ENCODE results near the gene DGKI. TPM values are rescaled to one million over a fixed set of nuclear protein-coding genes. Genes with fewer than 3 reads are reported as not detected.

Gene DGKI
- total and polyA plus RNA-seq, 9 of the 15 experiments (the other 6 are each of a cell fraction or from before 2014, with no cell fraction given): 0.11 to 0.54 (median 0.15) TPM; not detected in 5

DNA sequence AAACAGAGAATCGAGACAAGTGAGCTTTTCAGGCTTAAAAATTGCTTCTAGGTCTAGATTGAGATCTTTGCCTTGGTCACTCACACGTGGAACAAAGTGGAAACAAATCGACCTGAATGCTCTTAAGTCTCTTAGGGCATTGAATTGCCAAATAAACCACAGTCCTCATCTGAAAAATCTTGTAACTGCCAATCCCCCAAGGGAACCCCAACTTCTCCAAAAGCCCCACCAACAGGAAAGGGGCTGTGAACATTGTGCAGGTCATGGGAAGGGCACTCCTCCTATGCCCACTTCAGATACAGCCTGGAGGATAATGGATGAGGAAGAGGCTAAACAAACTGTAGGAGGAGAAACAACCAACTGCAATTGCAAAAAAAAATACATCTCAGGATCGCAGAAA lies 91.3 kb downstream of the DGKI start (continued):
- TF ChIP-seq TOE1 (IDR thresholded peaks at IDR 0.05; ENCODE audit: borderline replicate concordance) (no peak), TOE1 (CRISPR knock-in tag; IDR thresholded peaks at IDR 0.05; ENCODE audit: borderline replicate concordance, low read depth) (no peak), KAT8 (IDR thresholded peaks at IDR 0.05; ENCODE audit: low read depth) (no peak), RFX7 (CRISPR knock-in tag; IDR thresholded peaks at IDR 0.05) (no peak)
- TF ChIP-seq, protein P1, sequence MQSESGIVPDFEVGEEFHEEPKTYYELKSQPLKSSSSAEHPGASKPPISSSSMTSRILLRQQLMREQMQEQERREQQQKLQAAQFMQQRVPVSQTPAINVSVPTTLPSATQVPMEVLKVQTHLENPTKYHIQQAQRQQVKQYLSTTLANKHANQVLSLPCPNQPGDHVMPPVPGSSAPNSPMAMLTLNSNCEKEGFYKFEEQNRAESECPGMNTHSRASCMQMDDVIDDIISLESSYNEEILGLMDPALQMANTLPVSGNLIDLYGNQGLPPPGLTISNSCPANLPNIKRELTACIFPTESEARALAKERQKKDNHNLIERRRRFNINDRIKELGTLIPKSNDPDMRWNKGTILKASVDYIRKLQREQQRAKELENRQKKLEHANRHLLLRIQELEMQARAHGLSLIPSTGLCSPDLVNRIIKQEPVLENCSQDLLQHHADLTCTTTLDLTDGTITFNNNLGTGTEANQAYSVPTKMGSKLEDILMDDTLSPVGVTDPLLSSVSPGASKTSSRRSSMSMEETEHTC (IDR thresholded peaks at IDR 0.05): no peak
- TF ChIP-seq, protein P2, sequence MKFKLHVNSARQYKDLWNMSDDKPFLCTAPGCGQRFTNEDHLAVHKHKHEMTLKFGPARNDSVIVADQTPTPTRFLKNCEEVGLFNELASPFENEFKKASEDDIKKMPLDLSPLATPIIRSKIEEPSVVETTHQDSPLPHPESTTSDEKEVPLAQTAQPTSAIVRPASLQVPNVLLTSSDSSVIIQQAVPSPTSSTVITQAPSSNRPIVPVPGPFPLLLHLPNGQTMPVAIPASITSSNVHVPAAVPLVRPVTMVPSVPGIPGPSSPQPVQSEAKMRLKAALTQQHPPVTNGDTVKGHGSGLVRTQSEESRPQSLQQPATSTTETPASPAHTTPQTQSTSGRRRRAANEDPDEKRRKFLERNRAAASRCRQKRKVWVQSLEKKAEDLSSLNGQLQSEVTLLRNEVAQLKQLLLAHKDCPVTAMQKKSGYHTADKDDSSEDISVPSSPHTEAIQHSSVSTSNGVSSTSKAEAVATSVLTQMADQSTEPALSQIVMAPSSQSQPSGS (CRISPR knock-in tag; IDR thresholded peaks at IDR 0.05): no peak

DNA sequence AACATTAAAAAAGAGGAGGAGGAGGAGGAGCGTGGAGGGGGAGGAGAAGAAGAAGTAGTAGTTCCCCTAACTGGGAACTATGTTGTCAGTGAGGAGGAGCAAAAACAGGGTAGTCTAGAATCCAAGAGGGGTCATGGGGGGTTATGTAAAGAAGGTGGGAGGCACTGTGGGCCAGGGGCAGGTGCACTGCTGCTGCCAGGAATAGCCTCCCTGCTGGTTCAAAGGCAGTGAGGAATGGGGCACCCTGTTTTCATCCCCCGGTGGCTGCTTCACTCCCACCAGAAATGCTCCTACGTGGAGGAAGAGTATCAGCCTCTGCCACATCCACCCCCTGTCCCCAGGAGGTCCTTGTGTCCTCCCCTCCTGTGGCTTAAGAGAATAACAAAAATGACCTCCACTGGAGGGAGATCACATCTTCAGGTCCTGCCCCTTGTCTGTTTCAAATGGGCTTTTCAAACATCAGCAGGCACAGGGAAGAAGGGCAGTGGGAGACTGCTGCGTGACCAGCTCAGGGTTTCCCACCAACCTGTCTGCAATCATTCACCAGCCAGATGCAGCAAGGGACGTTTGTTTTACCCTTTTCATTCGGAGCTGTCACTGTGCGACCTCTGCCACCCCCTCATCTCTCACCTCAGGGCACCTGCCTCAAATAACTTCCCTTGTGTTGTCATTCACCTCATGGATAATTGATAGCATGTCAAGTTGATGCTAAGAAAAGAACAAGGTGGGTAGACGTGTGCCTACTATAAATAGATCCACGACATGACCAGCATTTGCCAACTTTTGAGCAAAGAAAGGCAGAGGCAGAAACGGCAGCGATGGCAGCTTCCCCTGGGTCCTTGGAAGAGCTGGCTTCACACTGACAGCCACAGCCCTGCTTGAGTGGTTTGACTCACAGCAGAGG lies 92.6 kb downstream of the DGKI start:
- TF ChIP-seq FOXJ2 (tag; IDR thresholded peaks at IDR 0.05) (no peak), XRCC3 (IDR thresholded peaks at IDR 0.05) (no peak), ZZZ3 (IDR thresholded peaks at IDR 0.05) (no peak), ARNT (IDR thresholded peaks at IDR 0.05) (no peak), ZNF561 (CRISPR knock-in tag; conservative IDR thresholded peaks at IDR 0.05) (no peak), ZNF174 (CRISPR knock-in tag; IDR thresholded peaks at IDR 0.05) (no peak)
- TF ChIP-seq, protein P3, sequence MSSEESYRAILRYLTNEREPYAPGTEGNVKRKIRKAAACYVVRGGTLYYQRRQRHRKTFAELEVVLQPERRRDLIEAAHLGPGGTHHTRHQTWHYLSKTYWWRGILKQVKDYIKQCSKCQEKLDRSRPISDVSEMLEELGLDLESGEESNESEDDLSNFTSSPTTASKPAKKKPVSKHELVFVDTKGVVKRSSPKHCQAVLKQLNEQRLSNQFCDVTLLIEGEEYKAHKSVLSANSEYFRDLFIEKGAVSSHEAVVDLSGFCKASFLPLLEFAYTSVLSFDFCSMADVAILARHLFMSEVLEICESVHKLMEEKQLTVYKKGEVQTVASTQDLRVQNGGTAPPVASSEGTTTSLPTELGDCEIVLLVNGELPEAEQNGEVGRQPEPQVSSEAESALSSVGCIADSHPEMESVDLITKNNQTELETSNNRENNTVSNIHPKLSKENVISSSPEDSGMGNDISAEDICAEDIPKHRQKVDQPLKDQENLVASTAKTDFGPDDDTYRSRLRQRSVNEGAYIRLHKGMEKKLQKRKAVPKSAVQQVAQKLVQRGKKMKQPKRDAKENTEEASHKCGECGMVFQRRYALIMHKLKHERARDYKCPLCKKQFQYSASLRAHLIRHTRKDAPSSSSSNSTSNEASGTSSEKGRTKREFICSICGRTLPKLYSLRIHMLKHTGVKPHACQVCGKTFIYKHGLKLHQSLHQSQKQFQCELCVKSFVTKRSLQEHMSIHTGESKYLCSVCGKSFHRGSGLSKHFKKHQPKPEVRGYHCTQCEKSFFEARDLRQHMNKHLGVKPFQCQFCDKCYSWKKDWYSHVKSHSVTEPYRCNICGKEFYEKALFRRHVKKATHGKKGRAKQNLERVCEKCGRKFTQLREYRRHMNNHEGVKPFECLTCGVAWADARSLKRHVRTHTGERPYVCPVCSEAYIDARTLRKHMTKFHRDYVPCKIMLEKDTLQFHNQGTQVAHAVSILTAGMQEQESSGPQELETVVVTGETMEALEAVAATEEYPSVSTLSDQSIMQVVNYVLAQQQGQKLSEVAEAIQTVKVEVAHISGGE (CRISPR knock-in tag; IDR thresholded peaks at IDR 0.05): no peak
- POLR2A ChIA-PET: interaction anchor here (0.9 kb wide), 1 partner anchor 14 kb away, joined by 3 read pairs; no protein-coding TSS in a partner anchor
- no peaks in the 10 kb centered on the region for H3K79me2 ChIP-seq (ENCODE audit: control insufficient read depth, insufficient read depth, low read length)
- H3K27me3 ChIP-seq (ENCODE audit: control insufficient read depth in 2 of 2, insufficient read depth in 2 of 2, low read length in 2 of 2): peaks cover 3 to 16% of the 10 kb centered on the region in 2 experiments; a peak in 3 of 5 replicates
- H3K4me1 ChIP-seq (replicated peaks in 1 of 2; ENCODE audit: control insufficient read depth in 2 of 2, insufficient read depth in 2 of 2, low read length in 2 of 2): no peaks in the 10 kb centered on the region
- no peak overlapping the region for H3K27ac ChIP-seq (ENCODE audit: extremely low read depth, low read depth, low read length)
- CTCF ChIA-PET (ENCODE audit: low intra/inter-chr PET ratio): no interaction called here
- in situ Hi-C loops (cut with MboI): no loop called here
- intact Hi-C loops (cut with micrococcal nuclease): no loop called here
- H3K9me3 ChIP-seq (replicated peaks; ENCODE audit: control insufficient read depth, insufficient read depth, low read depth, low read length): no peaks in the 10 kb centered on the region
- FAIRE-seq (no peak), DNase-seq (ENCODE audit: extremely low read depth in 1 of 4, low spot score in 3 of 4) (no peak), ATAC-seq (no peak)
- H3K4me3 ChIP-seq: no peak overlapping the region
- 0% methylated on average over 11 of the region's 11 CpGs for WGBS (ENCODE audit: insufficient coverage, low coverage, missing lambda C conversion rate)
- no peak overlapping the region for H3K4me2 ChIP-seq (ENCODE audit: insufficient read depth, low read length)
- H3K36me3 ChIP-seq (ENCODE audit: control insufficient read depth, insufficient read depth, low read length): no peaks in the 10 kb centered on the region
- BruUV-seq (replicated peaks): no TSS peak
- no peaks in the 10 kb centered on the region for H4K20me1 ChIP-seq (replicated peaks; ENCODE audit: control insufficient read depth, insufficient read depth, low read length)
- no peak overlapping the region for H3K9ac ChIP-seq (ENCODE audit: insufficient read depth in 1 of 2, low read depth in 2 of 2, low read length in 2 of 2)
- no peak overlapping the region for H2AFZ ChIP-seq (ENCODE audit: low read depth, low read length)
- H3K9me1 ChIP-seq (ENCODE audit: control insufficient read depth, insufficient read depth, low read length): no peaks in the 10 kb centered on the region
